NCI-H510A (cell line): ENCODE results near the gene RFWD3.

Experiments used
- DNase-seq: peaks from one replicate; lab custom pipeline; 2025; lab: John Stamatoyannopoulos, UW

RFWD3 gene

DNA sequence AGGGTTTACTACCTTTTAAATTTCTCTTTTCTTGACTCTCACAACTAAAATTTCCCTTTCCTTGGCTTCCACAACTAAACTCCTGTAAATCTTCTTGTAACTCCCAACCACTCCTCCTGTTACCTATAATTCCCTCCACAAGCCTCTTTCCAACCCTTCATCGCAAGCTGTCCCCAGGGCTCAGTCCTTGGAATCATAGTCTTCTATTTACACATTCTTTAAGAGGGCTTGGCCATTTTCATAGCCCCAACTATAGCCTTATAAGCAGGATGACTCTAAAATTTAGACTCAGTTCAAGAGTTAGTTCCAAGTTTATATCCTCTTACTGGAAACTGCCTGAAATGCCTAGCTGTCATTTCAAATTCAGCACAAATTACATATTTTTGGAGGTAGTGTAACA is 83.7 kb downstream of the RFWD3 start:
- DNase-seq, result no peak

DNA sequence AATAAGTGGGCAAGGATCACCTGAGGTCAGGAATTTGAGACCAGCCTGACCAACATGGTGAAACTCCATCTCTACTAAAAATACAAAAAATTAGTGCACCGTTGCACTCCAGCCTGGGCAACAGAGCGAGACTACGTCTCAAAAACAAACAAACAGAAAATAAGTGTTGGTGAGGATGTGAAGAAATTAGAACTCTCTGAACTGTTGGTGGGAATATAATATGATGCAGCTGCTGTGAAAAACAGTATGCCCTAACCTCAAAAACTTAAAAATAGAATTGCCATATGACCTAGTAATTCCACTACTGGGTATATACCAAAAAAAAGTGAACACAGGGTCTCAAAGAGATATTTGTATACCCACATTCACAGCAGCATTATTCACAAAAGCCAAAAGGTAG is 85.8 kb downstream of the RFWD3 start:
- no peak for DNase-seq

DNA sequence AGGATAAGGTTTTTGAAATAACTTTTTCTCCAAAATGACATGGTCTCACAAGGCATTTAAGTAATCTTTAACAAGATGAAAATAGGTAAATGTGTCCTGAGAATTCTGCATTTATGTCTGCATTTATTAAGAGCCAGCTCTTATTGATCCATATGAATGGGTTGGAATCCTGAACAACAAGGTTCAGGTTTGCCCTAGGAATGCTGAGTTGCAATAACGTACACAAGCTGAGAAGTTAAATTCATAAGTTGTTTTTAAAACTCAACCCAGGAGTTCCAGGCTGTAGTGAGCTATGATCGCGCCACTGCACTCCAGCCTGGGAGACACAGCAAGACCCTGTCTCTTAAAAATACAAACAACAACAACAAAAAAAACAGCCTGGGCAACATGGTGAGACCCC is 87.8 kb downstream of the RFWD3 start:
- DNase-seq, result no peak

DNA sequence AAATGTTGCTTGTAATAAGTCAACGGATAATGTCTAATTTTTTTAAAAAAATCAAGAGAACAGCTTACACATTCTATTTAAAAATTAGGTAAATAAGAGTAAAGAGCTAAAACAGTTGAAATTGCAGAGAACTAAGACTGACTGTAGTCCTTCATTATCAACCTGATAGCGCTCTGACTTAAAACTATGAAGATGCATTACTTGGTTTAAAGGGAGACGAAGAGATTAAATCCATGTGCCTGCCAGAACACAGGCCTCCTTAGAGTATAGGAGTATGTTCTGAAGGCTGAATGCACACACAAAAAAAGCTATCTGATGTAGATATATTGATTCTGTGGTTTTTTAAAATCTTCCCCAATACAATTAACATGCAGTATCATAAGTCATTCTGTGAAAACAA is 88.2 kb downstream of the RFWD3 start:
- no peak for DNase-seq

GRCh38 chr16:74577882-74578366 is 88.8 kb downstream of the RFWD3 start:
- no peak for DNase-seq

DNA sequence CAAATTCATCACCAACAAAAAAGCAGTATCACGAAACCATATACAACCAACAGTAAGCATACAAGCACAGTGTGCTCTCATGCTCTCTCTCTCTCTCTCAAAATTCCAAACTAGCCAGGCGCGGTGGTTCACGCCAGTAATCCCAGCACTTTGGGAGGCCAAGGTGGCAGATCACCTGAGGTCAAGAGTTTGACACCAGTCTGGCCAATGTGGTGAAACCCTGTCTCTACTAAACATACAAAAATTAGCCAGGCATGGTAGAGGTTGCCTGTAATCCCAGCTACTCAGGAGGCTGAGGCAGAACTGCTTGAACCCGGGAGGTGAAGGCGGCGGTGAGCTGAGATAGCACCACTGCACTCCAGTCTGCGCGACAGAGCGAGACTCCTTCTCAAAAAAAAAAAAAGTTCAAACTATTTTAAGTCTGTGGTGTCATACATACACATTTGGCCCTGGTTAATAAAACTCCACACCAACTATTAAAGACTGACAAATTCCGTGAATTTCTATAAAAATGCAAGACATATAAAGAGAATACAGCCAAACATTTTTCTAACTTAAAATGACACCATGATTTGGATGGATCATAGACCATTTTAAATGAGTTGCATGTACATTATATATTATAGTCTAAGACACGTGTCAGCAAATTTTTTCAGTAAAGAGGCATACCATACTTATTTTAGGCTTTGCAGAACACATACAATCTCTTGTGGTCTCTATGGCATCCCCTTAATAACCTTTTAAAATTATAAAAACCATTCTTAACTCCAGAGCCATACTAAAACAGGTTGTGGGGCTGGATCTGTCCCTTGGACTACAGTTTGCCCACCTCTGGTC is 90.7 kb downstream of the RFWD3 start:
- no peak for DNase-seq

- DNase-seq, result no peak
Measured at GRCh38 chr16:74575175-74575806, 91.4 kb downstream of the RFWD3 start.

- DNase-seq, result no peak
Measured at GRCh38 chr16:74574146-74574545, 92.5 kb downstream of the RFWD3 start.

GRCh38 chr16:74573622-74574021 is 93.1 kb downstream of the RFWD3 start:
- no peak for DNase-seq
